A673 (cell line): ENCODE results near the gene CLDN5. TPM values are rescaled to one million over a fixed set of nuclear protein-coding genes. Genes with fewer than 3 reads are reported as not detected.

Source experiments
- BruUV-seq: library from RNA; stranded (reverse); fragments of 400-500 nt; replicated peaks from 2 replicates; lab custom pipeline; 2021; lab: Mats Ljungman, UMichigan
- CTCF ChIA-PET: fragments of 300-600 bp; sonication (Branson Sonifier 250); formaldehyde crosslinking; loops from one replicate; lab custom pipeline; 2022; ENCODE audit warnings: antibody characterized with exemption; lab: Charles Lee
- POLR2A ChIA-PET: fragments of 300-600 bp; sonication (Branson Sonifier 250); formaldehyde crosslinking; loops from one replicate; lab custom pipeline; 2022; ENCODE audit warnings: antibody characterized with exemption; ENCODE audit not compliant: low non-redundant PET; lab: Charles Lee
- DNase-seq: peaks from one replicate; pipeline ENCODE4 v3.0.0-alpha.2; 2015; ENCODE audit warnings: low spot score
- H3K27ac ChIP-seq: fragments of 200-600 bp; sonication (generic); 2 replicates; pipeline ENCODE4 v1.5.1; 2016; ENCODE audit warnings: mixed run types, low read depth, mild to moderate bottlenecking, mixed read lengths, antibody characterized with exemption, low read length; ENCODE audit not compliant: poor library complexity, severe bottlenecking
- H3K27me3 ChIP-seq: fragments of 200-600 bp; sonication (generic); replicated peaks from 2 replicates; pipeline ENCODE4 v1.6.1; 2017; ENCODE audit warnings: mixed run types, low read depth, mild to moderate bottlenecking, mixed read lengths, antibody characterized with exemption, low read length; ENCODE audit not compliant: insufficient read depth, poor library complexity
- H3K36me3 ChIP-seq: fragments of 200-600 bp; sonication (generic); 2 replicates; pipeline ENCODE4 v1.6.1; 2016; ENCODE audit warnings: mixed run types, mild to moderate bottlenecking, mixed read lengths, antibody characterized with exemption, low read length; ENCODE audit not compliant: insufficient read depth, poor library complexity, severe bottlenecking
- H3K4me1 ChIP-seq: fragments of 200-600 bp; sonication (generic); 2 replicates; pipeline ENCODE4 v1.6.1; 2017; ENCODE audit warnings: mixed run types, mild to moderate bottlenecking, mixed read lengths, antibody characterized with exemption, low read length; ENCODE audit not compliant: insufficient read depth, poor library complexity, severe bottlenecking
- H3K4me3 ChIP-seq: fragments of 200-600 bp; sonication (generic); 2 replicates; pipeline ENCODE4 v1.5.1; 2016; ENCODE audit warnings: low read depth, mixed run types, mild to moderate bottlenecking, mixed read lengths, low read length; ENCODE audit not compliant: poor library complexity, severe bottlenecking
- H3K9me3 ChIP-seq: fragments of 200-600 bp; sonication (generic); 2 replicates; pipeline ENCODE4 v1.6.1; 2016; ENCODE audit warnings: mixed run types, low read depth, mild to moderate bottlenecking, mixed read lengths, antibody characterized with exemption, low read length; ENCODE audit not compliant: poor library complexity, severe bottlenecking
- CTCF ChIP-seq: fragments of 300-800, 200-600 bp; sonication (generic); conservative IDR thresholded peaks from 2 replicates; pipeline ENCODE4 v1.5.1; 2017; ENCODE audit warnings: low read depth, mild to moderate bottlenecking, antibody characterized with exemption, low read length, moderate library complexity, mixed read lengths
- EZH2 ChIP-seq: fragments of 200-600 bp; sonication (generic); IDR thresholded peaks from 2 replicates; pipeline ENCODE4 v1.6.1; 2017; ENCODE audit warnings: borderline replicate concordance, low read depth, mild to moderate bottlenecking, mixed read lengths, antibody characterized with exemption, low read length; ENCODE audit not compliant: poor library complexity, severe bottlenecking
- intact Hi-C: fragments of 100-400 bp; cut with micrococcal nuclease; formaldehyde crosslinking; loops from one replicate; pipeline ENCODE4 v1.10.0; 2022; ENCODE audit not compliant: unreplicated experiment
- total RNA-seq: library from RNA; stranded (reverse); gene quantifications from 2 replicates; pipeline ENCODE4 v1.2.3, GENCODE V29; 2021

CLDN5 gene
- total RNA-seq, 1 experiment from 2014 or later, result 0.21 TPM

DNA sequence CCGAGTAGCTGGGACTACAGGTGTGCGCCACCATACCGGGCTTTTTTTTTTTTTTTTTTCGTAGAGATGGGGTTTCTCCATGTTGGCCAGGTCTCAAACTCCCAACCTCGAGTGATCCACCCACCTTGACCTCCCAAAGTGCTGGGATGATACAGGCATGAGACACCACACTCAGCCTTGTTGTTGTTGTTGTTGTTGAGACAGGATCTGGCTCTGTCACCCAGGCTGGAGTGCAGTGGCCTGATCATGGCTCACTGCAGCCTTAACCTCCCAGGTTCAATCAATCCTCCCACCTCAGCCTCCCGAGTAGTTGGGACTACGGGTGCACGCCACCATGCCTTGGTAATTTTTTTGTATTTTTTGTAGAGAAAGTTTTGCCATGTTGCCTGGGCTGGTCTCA, 23.4 kb upstream of the CLDN5 start:
- intact Hi-C loops, result no loop called here
- DNase-seq, result no peak
- no peaks in the 10 kb centered on the region for H3K27me3 ChIP-seq
- TF ChIP-seq CTCF (no peak), EZH2 (no peak)
- POLR2A ChIA-PET, result no interaction called here
- H3K4me3 ChIP-seq, result no peak overlapping the region
- BruUV-seq, result no TSS peak
- no peaks in the 10 kb centered on the region for H3K9me3 ChIP-seq
- CTCF ChIA-PET, result no interaction called here
- no peaks in the 10 kb centered on the region for H3K4me1 ChIP-seq
- no peaks in the 10 kb centered on the region for H3K36me3 ChIP-seq
- H3K27ac ChIP-seq, result no peak overlapping the region

DNA sequence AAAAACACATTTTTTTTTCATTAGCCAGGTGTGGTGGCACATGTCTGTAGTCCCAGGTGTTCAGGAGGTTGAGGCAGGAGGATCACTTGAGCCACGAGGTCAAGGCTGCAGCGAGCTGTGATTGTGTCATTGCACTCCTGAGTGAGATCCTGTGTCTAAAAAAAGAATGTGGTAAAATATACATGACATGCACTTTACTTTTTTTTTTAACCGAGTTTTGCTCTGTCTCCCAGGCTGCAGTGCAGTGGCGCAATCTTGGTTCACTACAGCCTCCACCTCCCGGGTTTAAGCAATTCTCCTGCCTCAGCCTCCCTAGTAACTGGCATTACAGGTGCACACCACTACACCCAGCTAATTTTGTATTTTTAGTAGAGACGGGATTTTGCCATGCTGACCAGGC, 22.5 kb upstream of the CLDN5 start:
- CTCF ChIA-PET, result no interaction called here
- Histone ChIP-seq H3K4me3 (no peak overlapping the region), H3K36me3 (no peaks in the 10 kb centered on the region), H3K9me3 (no peaks in the 10 kb centered on the region), H3K4me1 (no peaks in the 10 kb centered on the region), H3K27ac (no peak overlapping the region), H3K27me3 (no peaks in the 10 kb centered on the region)
- intact Hi-C loops, result no loop called here
- BruUV-seq, result no TSS peak
- POLR2A ChIA-PET, result no interaction called here
- DNase-seq, result no peak
- TF ChIP-seq EZH2, result no peak
- no peak for TF ChIP-seq CTCF

DNA sequence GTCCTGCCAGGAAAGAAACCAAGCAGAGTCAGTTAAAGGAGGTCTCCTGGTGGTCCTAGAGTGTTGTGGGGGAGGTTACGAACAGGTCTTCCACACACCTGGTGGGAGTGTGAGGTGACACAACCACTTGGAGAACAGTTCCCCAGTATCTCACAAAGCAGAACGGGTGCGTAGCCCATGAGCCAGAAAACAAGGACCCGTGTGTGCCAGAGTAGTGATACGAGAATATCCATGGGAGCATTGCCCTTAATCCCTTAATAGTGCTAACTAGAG, 21.7 kb upstream of the CLDN5 start:
- no TSS peak for BruUV-seq
- Histone ChIP-seq H3K27ac (no peak overlapping the region), H3K9me3 (no peaks in the 10 kb centered on the region), H3K4me1 (no peaks in the 10 kb centered on the region), H3K36me3 (no peaks in the 10 kb centered on the region), H3K27me3 (no peaks in the 10 kb centered on the region), H3K4me3 (no peak overlapping the region)
- TF ChIP-seq CTCF (no peak), EZH2 (no peak)
- DNase-seq, result no peak
- ChIA-PET POLR2A (no interaction called here), CTCF (no interaction called here)
- intact Hi-C loops, result no loop called here
